ENCODE results near the gene BEX2. TPM values are rescaled to one million over a fixed set of nuclear protein-coding genes. Genes with fewer than 3 reads are reported as not detected.

Gene BEX2
- polyA plus RNA-seq, 1 donor = 41.2 TPM

Other genes starting within 250 kb of the BEX2 start
- gene BEX1, start 246.8 kb downstream of the BEX2 start, polyA plus RNA-seq (ENCODE audit: insufficient read length) = 2.7 TPM
- not detected for gene NXF3, start 217.8 kb downstream of the BEX2 start, polyA plus RNA-seq (ENCODE audit: insufficient read length)
- gene BEX4, start 95.9 kb downstream of the BEX2 start, polyA plus RNA-seq (ENCODE audit: insufficient read length) = 29.0 TPM
- gene TCEAL8, start 55.8 kb downstream of the BEX2 start, polyA plus RNA-seq (ENCODE audit: insufficient read length) = 98.0 TPM
- 3.4 TPM for gene TCEAL5, start 34.2 kb downstream of the BEX2 start, polyA plus RNA-seq (ENCODE audit: insufficient read length)
- 447 TPM for gene TCEAL7, start 19.2 kb upstream of the BEX2 start, polyA plus RNA-seq (ENCODE audit: insufficient read length)
- gene TCEAL9, start 45.5 kb upstream of the BEX2 start, polyA plus RNA-seq (ENCODE audit: insufficient read length) = 131 TPM
- gene BEX3, start 65.5 kb upstream of the BEX2 start, polyA plus RNA-seq (ENCODE audit: insufficient read length) = 127 TPM
- gene RAB40A, start 208.5 kb upstream of the BEX2 start, polyA plus RNA-seq (ENCODE audit: insufficient read length) = 1.1 TPM